GM12873 (cell line): ENCODE measurements around the gene GCN1.

ENCODE experiments used
- CTCF ChIP-seq: IDR thresholded peaks from 2 replicates; pipeline ENCODE4 v1.5.1; 2012; ENCODE audit warnings: low read depth, mild to moderate bottlenecking, moderate library complexity, low read length, control low read depth; ENCODE audit not compliant: insufficient read depth; ENCODE audit errors: missing control alignments

Gene GCN1

GRCh38 chr12:120095736-120096135 lies 98.8 kb downstream of the GCN1 start:
- TF ChIP-seq CTCF, result no peak

GRCh38 chr12:120095331-120095730 lies 99.2 kb downstream of the GCN1 start:
- TF ChIP-seq CTCF, result no peak

GRCh38 chr12:120094485-120094884 lies 100.0 kb downstream of the GCN1 start:
- TF ChIP-seq CTCF, result no peak

- no peak for TF ChIP-seq CTCF
These were observed 100.7 kb downstream of the GCN1 start for GRCh38 chr12:120093592-120094355.

- TF ChIP-seq CTCF, result no peak
These were observed 101.3 kb downstream of the GCN1 start for GRCh38 chr12:120093336-120093591.

- TF ChIP-seq CTCF, result no peak
These were observed 101.8 kb downstream of the GCN1 start for GRCh38 chr12:120092551-120093335.

GRCh38 chr12:120091371-120092090 lies 103.0 kb downstream of the GCN1 start:
- no peak for TF ChIP-seq CTCF
